DMS79 treated with DMSO at 0.1 percent for 48 hours (cell line): ENCODE results near the gene CLDN34.

Experiments
- DNase-seq: peaks from one replicate; lab custom pipeline; 2025; lab: John Stamatoyannopoulos, UW

The CLDN34 gene, protein sequence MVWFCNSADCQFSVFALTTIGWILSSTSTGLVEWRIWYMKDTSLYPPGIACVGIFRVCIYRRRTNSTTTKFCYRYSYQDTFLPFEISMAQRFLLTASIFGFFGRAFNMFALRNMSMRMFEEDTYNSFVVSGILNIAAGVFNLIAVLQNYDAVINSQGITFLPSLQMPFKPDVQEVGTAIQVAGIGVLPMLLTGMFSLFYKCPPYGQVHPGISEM

DNA sequence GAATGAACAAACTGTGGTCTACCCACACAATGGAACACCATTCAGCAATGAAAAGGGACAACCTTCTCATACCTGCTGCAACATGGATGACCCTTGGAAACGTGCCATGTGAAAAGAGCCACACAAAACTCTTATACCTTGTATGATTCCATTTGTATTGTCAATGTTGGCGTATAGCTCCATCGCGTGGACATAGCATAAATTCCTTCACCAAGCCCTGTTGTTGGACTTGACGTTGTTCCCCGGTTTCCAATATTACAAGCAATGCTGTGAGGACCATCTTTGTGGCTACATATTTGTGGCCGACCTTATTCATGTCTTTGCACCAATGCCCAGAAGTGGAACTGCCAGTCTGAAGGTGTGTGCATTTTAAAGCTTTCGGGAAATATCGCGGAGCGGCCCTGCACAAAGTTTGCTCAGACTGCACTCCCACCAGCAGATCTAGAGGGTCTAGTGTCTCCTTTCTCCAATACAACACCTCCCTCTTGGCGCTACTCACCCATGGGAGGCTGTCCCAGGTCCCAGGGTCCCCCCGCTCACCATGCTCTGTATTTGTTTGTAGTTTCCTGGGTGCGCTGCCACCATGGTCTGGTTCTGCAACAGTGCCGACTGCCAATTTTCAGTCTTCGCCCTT, at the start of gene CLDN34:
TSS of gene CLDN34 (plus strand) at position 584 of the 634 bp plus-strand sequence. CDS start at position 584, 0 bp downstream.
- DNase-seq = no peak

DNA sequence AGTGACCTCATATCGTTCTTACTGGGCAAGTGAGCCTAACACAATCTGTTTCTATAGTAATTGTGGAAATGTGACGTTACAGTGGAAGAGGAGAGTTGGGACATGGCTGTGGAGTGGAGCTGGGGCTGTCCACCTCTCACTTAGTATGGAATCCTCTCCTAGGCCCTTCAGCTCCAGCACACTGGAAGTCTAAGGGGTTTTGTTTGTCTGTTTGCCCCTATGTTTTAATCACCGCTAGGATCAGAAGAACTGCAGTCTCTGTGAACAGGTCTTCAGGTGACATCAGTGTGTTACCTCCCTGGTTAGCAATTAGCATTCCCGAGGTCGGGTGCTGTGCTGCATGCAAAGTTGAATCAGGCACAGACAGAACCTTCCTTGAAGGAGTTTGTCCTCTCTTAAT, 49.3 kb upstream of the CLDN34 start:
- DNase-seq = no peak

- DNase-seq = no peak
Observed at GRCh38 chrX:9919632-9920172, 47.5 kb upstream of the CLDN34 start.

DNA sequence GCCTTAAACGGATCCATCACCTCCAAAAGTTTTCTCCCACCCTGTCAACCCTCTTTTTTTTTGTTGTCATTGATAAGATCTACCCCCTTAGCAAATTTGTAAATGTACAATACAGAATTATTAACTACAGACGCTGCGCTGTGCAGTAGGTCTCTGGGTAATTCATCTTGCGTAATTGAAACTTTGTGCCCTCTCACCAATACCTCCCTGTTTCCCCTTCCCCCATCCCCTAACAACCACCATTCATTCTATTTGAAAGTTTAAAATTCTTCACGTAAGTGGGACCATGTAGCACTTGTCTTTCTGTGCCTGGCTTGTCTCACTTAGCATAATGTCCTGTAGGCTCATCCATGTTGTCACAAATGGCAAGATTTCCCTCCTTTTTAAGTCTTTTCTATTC, 45.8 kb upstream of the CLDN34 start:
- DNase-seq = no peak

DNA sequence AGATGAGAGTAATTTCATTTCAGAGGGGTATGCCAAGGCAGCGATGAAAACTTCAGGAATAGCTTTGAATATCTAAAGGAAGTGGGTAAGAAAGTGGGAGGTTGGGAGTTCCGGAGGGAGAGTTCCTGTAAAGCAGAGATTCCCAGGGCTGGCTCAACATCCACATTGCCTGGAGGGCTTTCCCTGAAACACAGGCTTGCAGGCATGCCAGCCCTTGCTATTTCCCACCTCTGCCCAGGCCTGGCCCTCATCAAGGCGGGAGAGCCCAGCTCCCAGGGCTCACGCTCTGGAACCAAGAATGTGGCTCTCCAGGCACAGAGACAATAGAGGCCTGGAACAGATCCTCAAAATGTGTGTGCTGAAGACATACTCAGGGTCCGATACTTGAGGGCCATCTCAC, 43.8 kb upstream of the CLDN34 start:
- no peak for DNase-seq

DNA sequence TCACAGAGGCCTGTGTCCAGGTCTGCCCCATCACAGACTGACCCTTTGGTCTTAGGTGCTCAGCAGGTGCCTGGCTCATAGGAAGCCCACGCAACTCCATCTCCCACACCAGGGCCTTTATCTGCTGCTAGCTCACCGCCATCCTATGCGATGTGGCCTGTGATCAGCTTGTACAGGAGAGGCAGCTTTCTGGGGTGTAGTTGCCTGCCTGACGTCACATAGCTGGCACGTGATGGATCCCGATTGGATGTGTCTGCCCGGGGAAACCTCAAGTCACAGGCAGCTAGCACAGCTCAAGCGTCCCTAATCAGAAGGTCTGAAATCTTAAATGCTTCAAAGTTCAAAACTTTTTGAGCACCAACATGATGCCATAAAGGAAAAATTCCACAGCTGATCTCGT, 41.2 kb upstream of the CLDN34 start:
- DNase-seq = no peak

GRCh38 chrX:9927698-9928482, 39.3 kb upstream of the CLDN34 start:
- peak; percentile 50 for DNase-seq

GRCh38 chrX:9935436-9935835, 31.7 kb upstream of the CLDN34 start:
- DNase-seq = no peak

DNA sequence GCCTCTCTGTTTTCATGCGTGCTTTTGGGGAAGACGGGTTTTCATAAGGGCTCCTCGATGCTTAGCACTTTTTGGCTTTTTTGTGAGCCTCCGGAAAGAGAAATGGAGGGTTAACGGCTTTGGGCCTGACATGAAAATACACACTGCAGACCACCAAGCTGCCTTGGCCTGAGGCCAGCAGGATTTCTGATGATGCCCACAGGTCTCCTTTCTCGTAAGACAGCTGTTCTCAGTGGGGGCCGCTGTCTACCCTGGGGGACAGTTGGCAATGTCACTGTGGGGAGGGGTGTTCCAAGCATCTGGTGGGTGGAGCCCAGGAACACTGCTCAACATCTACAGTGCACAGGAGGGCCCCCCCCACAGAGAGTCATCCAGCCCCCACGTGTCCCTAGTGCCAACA, 29.4 kb upstream of the CLDN34 start:
- no peak for DNase-seq

DNA sequence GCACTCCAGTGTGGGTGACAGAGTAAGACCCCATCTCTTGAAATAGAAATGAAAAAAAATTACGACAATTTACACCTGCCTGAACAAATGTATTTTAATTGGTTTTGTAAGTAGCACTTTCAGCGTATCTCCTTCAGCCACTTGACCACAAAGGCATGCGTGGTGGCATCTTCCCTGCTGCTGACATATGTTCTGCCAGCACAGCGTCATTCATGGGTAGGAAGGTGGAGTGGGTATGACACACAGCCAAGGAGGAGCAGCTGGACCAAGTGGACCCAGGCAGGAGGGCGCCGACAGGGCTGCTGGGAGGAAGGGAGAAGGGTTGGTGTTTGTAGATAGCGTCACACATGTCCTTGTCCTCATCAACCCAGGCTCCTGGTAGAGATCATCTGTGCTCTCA, 28.6 kb upstream of the CLDN34 start:
- DNase-seq = no peak

DNA sequence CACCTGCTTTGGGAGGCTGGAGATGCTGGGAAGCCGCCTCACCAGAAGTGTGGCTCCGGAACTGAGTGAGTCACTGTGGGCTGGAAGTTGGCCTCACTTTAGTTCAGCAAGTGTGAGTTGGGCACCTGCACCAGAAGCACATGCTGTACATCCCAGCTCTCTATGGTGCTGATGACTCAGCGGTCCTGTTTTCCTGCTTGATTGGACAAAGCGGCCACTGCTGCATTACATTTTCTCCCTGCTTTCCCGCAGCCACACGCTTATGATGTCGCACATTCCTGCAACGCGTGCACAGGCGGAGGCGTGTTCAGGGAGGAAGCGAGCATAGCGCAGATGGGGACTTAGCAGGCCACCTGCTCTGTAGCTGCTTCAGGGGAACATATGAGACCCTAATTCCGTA, 26.7 kb upstream of the CLDN34 start:
- DNase-seq = no peak

- DNase-seq = no peak
Observed at GRCh38 chrX:9942086-9942485, 25.1 kb upstream of the CLDN34 start.

GRCh38 chrX:9943420-9943819, 23.7 kb upstream of the CLDN34 start:
- no peak for DNase-seq

GRCh38 chrX:9947131-9947794, 19.9 kb upstream of the CLDN34 start:
- DNase-seq = no peak

DNA sequence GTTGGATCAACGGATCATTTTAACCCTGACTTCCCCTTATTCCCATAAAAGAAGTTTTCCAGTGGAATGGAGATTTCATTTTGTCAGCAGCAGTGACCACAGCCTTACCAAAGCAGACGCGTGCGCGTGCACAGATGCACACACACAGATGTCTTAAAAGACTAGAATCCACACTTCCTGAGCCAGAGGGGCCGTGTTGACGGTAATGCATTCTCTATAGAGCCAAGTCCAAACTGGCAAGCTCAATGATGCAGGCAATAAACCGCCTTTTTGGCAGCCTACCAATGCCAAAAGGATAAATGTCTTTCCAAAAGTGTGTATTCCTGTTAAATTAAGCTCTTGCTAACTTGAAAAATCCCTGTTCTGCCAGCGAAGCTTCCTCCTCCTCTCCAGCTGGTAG, 18.8 kb upstream of the CLDN34 start:
- peak; percentile 16 for DNase-seq

DNA sequence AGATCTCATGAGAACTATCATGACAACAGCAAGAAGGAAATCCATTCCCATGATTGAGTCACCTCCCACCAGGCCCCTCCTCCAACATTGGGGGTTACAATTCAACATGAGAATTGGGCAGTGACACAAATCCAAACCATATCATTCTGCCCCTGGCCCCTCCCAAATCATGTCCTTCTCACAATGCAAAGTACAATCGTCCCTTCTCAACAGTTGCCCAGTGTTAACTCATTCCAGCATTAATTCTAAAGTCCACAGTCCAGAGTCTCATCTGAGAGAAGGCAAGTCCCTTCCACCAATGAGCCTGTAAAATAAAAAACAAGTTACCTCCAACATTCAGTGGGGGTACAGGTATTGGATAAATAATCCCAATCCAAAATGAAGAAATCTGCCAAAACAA, 14.9 kb upstream of the CLDN34 start:
- no peak for DNase-seq

DNA sequence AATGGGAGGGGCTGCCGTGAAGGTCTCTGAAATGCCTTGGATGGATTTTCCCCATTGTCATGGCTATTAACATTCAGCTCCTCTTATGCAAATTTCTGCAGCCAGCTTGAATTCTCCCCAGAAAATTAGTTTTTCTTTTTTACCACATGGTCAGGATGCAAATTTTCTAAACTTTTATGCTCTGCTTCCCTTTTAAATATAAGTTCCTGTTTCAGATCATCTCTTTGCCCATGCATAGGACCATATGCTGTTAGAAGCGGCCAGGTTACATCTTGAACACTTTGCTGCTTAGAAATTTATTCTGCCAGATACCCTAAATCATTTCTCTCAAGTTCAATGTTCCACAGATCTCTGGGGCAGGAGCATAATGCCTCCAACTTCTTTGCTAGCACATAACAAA, 13.8 kb upstream of the CLDN34 start:
- no peak for DNase-seq

DNA sequence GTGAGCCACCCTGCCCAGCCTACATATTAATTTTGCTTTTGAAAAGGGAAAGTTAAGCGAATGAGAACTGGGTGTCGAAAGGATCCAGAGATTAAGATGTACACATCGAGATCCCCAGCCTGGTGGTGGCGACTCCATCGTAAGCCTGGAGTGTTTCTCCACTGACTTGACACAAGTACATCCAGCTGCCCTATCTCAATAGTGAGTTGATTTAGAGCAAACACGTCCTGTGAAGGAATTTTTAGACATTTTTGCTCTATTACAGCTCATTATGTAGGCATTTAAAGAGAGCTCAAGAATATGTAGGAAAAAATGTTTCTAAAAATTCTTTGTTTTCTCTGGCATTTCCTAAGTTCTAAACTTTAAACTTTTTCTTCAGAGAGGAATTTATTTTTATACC, 11.7 kb upstream of the CLDN34 start:
- no peak for DNase-seq

DNA sequence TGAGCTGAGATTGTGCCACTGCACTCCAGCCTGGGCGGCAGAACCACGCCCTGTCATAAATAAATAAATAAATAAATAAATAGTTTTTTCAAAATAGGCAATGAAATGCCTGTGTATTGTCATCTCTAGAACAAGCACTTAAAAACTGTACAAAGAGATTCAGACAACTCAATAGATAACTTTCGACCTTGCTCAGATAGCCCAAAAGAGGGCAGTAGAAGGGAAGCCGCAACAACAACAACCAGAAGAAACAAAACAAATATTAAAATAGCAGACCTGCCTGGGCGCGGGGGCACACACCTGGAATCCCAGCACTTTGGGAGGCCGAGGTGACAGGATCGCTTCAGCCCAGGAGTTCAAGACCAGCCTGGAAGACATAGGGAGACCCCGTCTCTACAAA, 9.4 kb upstream of the CLDN34 start:
- no peak for DNase-seq

DNA sequence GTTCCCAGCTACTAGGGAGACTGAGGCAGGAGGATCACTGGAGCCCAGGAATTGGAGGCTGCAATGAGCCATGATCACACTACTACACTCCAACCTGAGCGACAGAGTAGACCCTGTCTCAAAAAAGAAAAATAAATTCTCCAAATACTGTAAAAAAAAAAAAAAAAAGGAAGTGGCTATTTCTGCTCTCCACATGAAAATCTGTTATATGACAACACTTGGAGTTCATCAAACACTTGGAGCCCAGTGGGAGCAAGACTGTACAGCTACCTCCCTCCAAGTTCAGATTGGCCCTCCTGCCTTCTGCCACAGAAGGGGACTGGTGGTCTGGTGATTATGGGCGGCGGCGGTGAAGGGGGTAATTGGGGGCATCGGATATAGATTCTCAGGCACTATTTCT, 9.0 kb upstream of the CLDN34 start:
- no peak for DNase-seq

GRCh38 chrX:9961750-9962149, 5.4 kb upstream of the CLDN34 start:
- no peak for DNase-seq

DNA sequence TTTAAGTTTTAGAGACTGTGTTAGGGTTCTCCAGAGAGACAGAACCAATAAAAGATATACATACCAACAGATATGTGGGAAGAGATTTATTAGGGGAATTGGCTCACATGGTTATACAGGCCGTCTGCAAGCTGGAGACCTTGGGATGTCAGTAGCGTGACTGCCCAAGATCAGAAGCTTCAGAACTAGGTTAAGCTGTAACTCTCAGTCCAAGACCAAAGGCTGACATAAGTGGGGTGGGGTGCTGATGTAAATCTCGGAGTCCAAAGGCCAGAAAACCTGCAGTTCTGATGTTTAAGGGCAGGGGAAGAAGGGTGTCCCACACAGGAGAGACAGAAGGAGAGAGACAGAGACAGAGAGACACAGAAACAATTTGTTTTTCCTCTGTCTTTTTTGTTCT, 10.5 kb downstream of the CLDN34 start:
- DNase-seq = no peak

DNA sequence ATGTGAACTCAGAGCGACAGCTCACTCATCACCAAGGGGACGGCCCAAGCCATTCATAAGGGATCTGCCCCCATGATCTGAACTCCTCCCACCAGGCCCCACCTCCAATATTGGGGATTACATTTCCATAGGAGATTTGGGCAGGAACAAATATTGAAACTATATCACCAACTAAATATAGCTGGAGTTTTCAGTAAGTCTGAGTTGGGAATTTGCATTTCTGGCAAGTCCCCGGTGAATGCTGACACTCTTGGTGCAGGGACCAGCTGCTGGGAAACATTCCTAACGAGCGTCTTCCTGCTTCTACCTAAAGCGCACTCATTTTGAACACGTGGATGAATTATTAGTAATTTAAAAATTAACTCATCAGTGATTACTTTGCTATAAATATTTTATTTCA, 13.2 kb downstream of the CLDN34 start:
- DNase-seq = no peak
